ENCODE results near the gene C21orf91.

The C21orf91 gene

GRCh38 chr21:17768840-17769446 is 50.2 kb downstream of the C21orf91 start:
- DNase-seq (ENCODE audit: insufficient read length, low spot score) (no peak), FAIRE-seq (no peak)
- no peak for TF ChIP-seq CTCF (IDR thresholded peaks at IDR 0.05; ENCODE audit: insufficient read depth, missing control alignments)

- TF ChIP-seq CTCF (IDR thresholded peaks at IDR 0.05; ENCODE audit: insufficient read depth, missing control alignments), result no peak
- DNase-seq (ENCODE audit: insufficient read length, low spot score), result no peak
- FAIRE-seq, result no peak
These were observed 53.9 kb downstream of the C21orf91 start for GRCh38 chr21:17765207-17765606.

- FAIRE-seq, result no peak
- DNase-seq (ENCODE audit: insufficient read length, low spot score), result no peak
These were observed 55.7 kb downstream of the C21orf91 start for GRCh38 chr21:17763288-17764037.

GRCh38 chr21:17759511-17760178 is 59.5 kb downstream of the C21orf91 start:
- FAIRE-seq (no peak), DNase-seq (ENCODE audit: insufficient read length, low spot score) (no peak)
- no peak for TF ChIP-seq CTCF (IDR thresholded peaks at IDR 0.05; ENCODE audit: insufficient read depth, missing control alignments)

More at GRCh38 chr21:17763288-17764037, 55.7 kb downstream of the C21orf91 start:
- TF ChIP-seq CTCF (IDR thresholded peaks at IDR 0.05; ENCODE audit: insufficient read depth, missing control alignments), result no peak

- FAIRE-seq, result no peak
- DNase-seq (ENCODE audit: insufficient read length, low spot score), result no peak
- TF ChIP-seq CTCF (IDR thresholded peaks at IDR 0.05; ENCODE audit: insufficient read depth, missing control alignments), result no peak
These were observed 60.5 kb downstream of the C21orf91 start for GRCh38 chr21:17758683-17759082.

- TF ChIP-seq CTCF (IDR thresholded peaks at IDR 0.05; ENCODE audit: insufficient read depth, missing control alignments), result no peak
- no peak for DNase-seq (ENCODE audit: insufficient read length, low spot score)
- FAIRE-seq, result no peak
These were observed 61.5 kb downstream of the C21orf91 start for GRCh38 chr21:17757671-17758070.

Measured in D721Med (cell line).